Activated CD8-positive, alpha-beta memory T cell treated with anti-CD3 and anti-CD28 coated beads, Interleukin-2, amount 50 U/mL, for 4 hours (primary cell): ENCODE results near the gene TBC1D2B.

ENCODE experiments used
- DNase-seq: peaks from one replicate; pipeline ENCODE4 v3.0.0-alpha.2; 2020

The TBC1D2B gene

DNA sequence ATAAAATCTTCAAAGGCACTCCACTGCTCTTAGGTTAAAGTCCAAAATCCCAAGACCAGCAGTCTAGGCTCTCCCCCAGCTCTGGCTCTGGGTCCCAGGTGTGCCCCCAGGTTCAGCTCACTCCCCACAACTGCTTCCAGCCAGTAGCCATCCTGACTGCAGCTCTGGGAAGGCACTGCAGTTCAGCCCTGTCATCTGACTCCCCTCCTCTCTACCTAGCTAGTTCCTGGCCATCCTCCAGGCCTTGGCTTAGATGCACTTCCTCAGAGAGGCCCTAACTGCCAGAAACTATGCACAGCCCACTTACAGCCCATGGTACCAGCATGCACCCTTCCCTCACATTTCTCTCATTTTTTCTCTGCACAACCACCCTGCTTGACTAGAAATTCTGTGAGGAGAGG, 25.5 kb downstream of the TBC1D2B start:
- DNase-seq, result no peak

DNA sequence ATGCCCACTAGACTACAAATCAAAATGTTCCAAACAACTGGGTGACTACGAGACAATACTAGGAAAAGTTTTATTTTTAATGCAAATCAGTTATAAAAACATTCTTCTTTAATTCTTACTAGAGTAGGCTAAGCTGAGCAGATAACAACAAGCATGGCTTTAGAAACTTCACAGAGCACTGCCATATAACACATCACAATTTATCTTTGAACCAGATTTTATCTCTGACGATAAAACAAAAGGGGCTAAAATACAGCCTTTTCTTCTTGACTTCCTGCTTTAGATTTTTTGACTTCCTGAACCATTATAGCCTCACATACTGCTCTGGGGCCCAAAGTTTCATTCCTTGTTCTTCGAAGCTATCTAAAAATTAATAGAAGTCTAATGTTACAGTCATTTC, 25.9 kb downstream of the TBC1D2B start:
- DNase-seq, result no peak

DNA sequence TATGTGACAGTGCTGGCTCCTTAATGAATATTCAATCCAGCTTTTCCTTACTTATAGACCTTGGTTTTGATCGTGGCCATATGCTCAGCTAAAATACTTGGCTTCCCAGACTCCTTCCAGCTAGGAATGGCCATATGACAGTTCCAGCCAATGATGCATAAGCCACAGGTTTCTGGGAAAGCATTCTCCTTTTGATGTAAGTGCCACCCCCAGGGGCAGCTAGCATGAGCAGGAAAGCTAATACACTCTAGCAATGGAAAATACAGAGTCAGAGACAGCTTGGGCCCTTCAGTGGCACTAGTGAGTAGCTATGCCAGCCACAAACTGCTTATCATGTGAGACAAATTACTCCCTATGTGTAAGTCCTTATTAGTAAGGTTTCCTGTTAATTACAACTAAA, 26.7 kb downstream of the TBC1D2B start:
- peak; percentile 41 for DNase-seq

DNA sequence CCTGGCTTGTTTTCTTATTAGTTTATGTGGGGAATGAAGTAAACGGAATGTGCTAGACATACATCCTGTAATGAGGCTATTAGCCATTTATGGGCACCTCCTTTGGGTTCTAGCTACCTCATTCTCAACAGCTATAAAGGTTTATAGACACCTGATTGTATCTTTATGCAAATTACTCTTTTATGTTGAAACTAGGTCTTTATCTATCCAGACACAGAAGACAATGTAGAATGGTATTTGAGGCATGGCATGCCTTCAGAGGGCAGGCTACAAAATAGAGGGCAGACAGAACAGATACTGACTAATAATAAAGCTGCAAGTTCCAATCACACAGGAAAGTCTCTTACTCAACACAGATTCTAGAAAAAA, 27.1 kb downstream of the TBC1D2B start:
- no peak for DNase-seq

DNA sequence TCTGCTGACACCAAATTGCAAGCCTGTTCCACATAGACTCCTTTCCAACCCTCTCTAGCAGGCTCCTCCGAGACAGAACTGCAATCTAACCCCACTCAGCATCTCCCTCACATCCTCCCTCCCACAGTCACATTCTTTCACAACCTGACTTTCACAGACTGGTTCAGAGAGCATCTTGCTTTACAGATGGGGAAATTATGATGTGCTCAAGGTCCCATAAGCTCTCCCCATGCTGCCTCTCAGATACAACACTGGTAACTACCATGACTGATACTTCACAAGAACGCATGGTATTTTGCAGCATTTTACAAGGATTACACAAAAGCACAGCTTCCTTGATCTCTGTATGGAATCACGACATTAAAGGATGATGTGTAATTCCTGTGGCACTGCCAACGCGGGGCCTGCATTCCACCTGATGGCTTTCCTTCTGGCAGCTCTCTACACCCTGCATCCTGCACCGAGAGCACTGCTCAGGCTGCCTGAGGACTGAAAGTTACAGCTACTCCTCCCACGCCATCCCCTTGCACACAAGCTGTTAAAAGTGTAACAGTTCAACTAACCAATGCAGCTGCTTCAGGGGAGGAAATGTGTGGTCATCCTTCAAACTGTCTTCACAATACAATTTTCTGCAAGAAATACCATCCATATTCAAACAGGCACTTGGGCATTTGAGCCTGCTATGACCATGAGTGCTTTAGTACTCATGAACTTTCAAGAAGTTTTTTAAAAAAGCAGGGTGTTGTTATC, 27.6 kb downstream of the TBC1D2B start:
- DNase-seq, result peak; percentile 54

DNA sequence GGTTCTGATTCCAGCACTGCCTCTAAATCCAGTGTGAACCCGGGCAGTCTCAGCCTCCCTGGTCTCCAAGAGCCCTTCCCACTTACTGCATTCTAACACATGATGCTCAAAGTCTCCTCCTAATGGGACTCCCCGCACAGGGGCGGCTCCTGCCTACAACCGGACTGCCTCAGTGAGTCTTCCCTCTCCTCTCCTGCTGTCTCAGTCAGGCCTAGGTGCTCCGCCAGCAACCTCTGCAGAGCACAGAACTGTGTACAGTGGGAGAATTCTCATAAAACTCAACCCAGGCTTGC, 28.9 kb downstream of the TBC1D2B start:
- no peak for DNase-seq

DNA sequence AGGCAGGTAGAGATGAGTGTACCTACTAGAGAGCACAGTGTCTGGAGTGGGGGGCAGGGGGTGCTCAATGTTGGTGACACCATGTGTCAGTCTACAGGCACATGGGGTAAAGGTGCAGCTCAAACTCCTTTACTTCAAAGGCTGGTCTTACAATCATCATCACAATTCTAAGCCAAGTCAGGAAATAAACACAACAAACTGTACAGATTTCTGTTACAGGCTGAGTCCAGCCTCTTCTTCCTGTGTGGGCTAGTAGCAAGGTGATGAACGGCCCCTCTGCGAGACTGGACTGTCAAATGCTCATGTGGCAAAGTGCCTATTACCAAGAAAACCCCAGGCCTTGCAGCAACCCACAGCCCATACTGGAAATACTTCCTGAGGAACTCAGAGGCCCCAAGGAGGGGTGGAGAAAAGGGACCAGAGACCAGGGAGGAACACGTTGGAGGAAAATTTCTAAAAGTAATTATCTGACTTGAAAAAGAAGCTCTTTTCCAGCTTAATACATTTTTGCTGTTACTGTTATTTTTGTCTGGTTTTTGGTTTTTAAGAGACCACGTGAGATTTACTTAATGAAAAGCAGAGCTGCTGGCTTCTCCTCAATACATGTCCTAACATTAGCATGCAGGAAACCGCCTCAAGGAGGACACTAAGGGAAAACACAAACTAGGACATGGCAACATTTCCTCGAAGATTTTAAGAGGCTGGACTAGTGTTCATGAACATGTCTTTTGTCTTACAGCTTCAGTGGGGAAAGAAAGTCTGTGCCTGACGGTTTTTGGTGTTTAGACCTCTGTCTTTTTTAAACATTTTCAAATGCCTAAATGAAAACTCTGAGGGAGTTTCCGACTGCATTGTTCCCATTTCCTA, 29.5 kb downstream of the TBC1D2B start:
- DNase-seq, result peak; percentile 50

DNA sequence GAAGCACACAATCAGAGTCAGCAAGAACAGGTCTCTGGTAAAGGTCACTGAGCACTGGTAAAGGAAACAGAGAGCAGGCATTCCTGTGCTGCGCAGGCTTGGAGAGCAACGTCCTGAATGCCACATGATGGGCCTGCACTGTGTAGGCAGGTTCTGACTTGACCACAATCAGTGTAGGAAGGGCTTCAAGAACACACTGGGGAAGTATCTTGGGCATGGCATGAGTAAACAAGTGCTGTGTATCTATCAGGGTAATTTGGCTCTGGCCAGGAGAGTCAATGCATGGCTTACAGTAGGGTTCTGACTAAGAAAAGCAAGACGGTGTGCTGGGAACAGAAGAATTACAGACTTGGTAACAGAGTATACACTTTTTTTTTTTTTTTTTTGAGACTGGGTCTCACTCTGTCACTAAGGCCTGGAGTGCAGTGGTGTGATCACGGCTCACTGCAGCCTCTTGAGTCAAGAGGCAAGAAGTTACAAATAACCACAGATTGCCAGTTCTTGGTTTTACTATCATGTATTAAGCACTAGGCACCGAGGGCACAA, 30.6 kb downstream of the TBC1D2B start:
- DNase-seq, result no peak

DNA sequence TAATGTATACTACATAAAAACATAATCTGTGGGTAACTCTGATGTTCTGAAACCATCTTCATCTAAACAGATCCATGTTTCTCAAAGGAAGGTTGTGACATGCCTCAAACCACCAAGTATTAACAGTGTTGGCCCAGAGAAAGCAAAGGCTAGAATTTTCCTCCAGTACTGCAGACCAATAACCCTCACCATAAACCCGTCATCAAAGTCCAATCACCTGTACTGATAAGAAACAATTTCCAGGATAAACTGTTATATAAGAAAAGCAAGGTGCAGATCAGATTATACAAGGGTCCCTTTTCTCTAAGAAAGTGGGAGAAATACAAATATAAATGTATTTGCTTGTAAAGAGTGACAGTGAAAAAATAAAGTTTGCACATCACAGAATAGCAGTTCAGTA, 32.3 kb downstream of the TBC1D2B start:
- no peak for DNase-seq

DNA sequence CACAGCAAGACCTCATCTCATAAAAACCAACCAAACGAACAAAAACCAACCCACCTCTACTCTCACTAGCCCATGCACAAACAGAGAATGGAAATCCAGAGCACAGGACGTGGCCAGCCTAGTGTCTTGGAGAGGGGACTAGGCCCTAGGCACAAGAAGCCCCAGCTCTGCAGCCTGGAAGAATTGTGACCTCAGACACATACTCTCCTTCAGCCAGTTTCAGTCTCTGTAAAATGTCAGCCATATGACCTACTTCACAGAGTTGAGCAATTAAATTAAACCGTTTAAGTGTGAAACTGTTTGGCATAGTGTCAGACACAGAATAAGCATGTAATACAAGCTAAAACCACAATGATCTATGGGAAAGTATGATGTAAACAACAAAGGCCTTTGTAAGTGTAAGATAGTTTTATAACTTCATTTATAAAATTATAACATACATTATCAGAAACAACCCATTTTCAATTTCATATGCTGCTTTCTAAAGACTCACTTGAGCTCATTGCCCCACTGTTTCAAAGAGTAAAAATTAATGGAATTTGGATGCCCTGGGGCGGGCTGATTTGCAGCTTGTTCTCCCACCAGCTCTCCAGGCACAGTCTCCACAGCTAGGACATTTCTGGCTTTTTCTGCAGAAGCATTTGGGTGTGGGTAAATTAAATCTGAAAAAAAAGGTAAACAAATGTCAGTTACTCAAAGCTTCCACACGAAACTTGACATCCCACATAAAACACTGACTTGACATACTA, 32.9 kb downstream of the TBC1D2B start:
- peak; percentile 29 for DNase-seq

DNA sequence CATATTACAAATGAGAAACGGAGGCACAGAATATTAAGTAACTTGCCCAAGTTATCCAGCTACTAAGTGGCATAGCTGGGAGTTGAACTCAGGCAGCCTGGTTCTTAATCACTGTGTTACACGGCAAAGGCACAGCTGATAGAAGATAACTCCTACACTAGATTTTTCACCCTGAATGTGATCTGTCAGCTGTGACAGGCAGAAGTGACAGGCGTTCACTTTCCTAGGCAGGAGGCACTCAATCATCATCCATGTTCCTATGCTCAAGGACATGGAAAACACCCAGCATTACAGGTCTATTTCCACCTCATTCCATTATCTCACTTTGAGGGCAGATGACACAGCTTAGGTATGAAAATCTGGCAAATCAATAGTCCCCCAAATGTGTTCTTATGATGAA, 35.6 kb downstream of the TBC1D2B start:
- DNase-seq, result no peak

DNA sequence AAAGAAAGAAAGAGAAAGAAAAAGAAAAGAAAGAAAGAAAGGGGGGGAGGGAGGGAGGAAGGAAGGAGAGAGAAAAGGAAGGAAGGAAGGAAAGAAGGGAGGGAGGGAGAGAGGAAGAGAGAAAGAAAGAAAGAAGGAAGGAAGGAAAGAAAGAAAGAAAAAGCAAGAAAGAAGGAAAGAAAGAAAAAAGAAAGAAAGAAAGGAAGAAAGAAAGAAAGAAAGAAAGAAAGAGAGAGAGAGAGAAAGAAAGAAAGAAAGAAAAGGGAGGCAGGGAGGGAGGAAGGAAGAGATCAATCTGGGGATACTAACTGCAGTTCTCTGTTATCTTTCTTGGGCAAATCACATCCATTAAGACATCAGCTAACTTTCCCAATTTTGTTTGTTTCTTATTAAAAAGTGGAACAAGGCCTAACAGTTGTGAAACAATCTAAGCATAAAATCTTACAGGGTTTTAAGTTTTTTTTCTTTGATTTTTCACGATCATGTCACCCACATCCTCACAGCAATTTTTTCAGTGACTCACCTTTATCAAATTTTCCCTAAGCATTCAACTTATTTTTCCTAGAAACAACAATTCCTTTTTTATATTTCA, 36.8 kb downstream of the TBC1D2B start:
- DNase-seq, result no peak

DNA sequence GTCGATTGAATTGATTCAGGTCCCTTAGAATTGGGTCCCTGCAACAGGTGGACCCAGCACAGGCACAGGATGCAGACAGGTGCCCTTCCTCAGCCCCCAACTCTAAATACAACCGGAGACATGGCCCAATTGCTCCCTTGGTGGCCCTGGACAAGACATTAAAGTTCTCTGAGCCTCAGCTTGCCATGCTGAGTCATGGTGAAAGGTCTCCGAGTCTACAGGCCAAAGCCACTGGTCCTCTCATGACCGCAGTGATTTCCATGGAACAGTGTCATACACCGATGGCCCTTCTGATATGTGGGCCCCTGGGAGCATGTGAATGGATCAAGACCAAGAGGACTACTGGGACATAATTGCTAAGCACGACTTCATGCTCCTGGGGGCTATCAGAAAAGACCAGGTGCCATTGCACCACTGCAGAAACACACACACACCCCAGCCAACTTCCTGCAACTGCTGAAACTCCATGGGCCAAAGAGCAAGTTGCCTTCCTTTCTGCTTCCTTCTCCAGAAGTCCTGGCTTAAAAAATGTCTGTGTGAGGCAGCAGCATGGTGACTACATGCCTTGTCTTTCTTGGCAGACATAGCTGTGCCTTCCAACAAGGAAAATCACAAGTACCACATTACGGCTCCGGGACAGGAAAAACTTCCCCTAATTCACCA, 38.8 kb downstream of the TBC1D2B start:
- no peak for DNase-seq

DNA sequence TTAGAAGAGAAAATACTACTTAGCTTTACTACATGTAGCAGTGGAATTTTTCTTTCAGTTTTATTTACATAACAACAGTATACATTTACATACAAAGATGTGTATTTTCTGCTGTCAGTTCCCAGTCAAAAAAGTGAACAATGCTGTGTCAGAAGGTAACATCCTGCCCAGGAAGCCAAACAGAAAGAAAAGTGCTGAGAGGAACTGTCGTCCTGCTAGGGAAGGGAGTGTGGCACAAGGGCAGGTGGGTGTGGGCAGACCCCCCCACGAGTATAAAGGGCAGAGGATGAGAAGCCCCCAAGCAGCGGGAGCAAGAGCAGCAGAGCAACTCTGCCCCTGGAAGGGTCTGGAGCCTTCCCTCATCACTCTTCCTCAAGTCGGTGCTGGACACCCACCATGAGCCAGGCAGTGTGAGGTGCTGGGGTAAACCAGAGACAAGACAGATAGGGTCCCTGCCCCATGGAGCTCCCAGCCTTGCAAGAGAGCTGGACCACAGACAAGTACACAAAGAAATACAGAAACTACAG, 39.7 kb downstream of the TBC1D2B start:
- no peak for DNase-seq

DNA sequence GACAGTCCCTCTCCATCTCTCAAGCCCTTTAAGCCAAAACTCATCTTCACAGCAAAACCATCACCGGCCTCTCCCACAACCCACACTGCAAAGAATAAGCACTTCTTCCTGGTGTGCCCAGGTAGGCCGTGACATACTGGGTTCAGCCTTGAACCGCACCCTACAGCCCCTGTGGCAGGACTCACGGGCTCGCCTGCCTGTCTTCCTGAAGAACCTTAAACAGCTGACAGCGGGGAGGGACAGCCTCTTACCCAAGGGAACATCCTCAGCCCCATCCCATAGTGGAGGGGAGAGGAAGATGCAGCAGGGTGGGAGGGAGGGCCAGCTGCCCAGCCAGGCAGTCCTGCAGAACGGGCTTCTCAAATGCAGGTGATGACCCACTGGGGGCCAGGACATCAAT, 40.2 kb downstream of the TBC1D2B start:
- no peak for DNase-seq

DNA sequence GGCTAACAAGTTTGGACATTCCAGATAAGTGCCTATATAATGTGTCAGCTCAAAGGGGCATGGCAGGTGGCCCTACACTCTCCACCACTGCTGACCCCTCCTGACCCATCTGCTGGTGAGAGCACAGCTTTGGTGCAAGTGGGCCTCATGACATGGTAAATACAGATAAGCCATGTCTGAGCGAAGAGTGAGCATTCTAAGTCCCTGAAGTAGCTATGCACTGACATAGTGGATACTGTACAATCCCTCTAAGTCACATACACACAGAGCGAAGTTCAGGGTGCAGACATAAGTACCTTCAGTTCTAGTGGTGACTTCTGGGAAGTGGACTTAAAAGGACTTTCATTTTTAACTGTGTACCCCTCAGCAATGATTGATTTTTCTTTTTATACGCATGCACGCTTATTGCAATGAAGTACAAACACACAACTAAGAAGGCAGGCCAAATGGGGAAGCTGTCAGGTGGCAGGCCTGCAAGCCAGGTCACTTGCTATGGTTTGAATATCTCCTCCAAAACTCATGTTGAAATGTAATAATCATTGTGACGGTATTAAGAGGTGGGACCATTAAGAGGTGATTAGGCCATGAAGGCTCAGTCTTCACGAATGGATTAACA, 41.5 kb downstream of the TBC1D2B start:
- no peak for DNase-seq

DNA sequence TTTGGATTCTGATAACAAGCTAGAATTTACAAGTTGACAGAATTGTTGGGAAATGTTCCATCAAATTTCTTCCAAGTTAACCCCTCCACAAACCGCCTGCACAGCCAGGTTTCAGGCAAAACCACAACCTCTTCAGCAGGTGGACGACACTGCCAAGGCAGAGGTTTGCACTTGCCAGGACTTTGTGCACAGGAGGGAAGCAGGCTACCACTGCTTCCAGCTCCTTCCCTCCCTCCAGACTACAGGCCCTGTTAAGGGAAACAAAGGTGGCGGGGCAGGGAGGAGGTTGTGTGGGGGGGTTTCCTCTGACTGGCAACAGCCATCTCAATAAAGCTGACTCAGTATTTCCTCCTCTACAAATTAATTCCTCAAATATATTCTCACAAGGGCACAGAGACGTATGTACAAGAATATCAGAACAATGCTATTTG, 42.2 kb downstream of the TBC1D2B start:
- peak; percentile 58 for DNase-seq

DNA sequence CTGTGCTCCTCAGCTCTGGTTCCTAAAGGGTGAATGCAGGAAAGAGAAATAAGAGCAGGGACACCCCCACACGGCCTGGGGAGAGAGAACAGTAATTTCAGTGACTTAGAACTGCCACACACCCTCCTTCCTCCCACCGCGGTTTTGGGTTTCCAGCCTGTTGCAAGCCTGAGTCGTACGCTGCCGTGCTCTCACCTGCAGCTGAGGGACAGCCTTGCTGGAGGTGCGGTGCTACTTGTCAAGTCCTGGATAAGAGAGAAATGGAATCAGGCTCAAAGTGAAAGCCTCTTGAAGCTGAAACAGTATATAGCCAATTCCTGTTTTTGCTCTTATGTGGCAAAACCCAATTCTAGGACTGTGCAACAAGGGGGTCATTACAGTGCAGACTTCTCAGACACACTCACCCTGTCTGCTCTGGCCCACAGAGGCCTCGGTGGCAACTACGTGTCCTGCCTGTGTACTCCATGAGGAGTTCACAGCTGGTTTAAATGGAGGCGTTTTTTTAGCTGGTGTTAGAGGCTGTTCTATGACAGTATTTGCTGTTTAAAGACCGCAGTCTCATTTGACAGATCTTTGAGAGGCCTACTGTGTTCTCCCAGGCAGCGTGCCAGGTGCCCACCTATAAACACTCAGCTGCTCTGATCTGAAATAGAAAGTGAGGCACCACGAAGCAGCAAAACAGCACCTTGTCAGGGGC, 42.9 kb downstream of the TBC1D2B start:
- DNase-seq, result peak; percentile 78

DNA sequence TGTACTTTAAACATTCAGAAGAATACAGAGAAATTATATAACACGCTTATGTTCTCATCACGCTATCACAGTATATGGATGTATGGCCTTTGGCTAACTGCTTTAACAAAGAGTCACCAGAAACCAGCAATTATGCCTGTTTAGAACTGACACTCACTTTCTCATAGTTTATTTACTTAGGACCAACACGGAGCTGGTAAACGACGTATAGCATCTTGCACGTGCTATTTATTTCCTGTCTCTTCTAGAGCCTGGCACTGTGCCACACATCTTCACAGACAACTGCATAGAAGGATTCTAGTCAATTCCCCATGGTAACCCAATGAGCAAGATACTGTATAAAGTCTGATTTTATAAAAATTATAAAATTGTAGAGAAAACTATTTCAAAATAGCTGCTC, 43.6 kb downstream of the TBC1D2B start:
- DNase-seq, result peak; percentile 51

DNA sequence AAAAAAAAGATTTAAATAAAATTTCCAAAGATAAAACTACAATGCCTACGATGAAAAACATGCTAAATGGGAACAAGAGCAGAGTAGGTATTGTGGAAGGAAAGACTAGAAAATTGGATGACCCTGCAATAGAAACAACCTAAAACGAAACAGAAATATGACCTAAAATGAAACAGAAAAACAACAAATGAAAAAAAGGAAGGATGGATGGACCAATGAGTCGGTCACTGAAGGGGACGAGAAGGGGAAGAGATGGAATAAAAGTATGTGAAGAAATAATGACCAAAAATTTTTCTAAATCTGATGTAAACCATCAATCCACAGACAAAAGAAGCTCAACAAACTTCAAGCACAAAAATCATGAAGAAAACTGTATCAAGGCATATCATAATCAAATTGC, 44.8 kb downstream of the TBC1D2B start:
- DNase-seq, result no peak

DNA sequence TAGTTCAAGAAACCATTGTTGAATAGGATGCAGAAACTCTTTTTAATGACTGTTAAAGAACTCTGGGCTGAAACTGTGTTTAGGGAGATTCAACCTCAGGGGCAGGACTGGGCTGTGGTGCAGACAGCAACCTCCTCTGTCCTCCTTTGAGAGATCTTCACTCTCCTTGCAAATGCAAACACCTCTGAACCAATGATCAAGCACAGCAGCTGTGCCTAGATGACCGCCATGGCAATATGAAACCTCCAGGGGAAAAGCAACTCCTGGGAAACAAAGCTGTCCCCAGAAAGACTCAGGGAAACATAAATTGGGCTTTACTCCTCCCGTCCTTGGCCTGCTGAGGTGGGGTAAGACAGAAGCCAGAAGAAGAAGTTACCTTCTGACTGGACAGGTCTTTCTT, 52.6 kb downstream of the TBC1D2B start:
- DNase-seq, result no peak
